DND-41 (cell line): ENCODE measurements around the gene KISS1R.

ENCODE experiments used
- ATAC-seq: fragments of 200-7000 bp; cut with Tn5 transposase; 3 replicates; pipeline ENCODE4 v1.9.1; 2021; ENCODE audit warnings: low read depth; ENCODE audit not compliant: insufficient read depth
- DNase-seq: peaks from one replicate; pipeline ENCODE4 v3.0.0-alpha.2; 2020
- H2AFZ ChIP-seq: 2 replicates; pipeline ENCODE4 v1.6.0; 2012; ENCODE audit warnings: low read depth, low read length
- H3K27ac ChIP-seq: 2 replicates; pipeline ENCODE4 v1.5.1; 2012; ENCODE audit warnings: low read length, inconsistent platforms
- H3K27me3 ChIP-seq: fragments of 200-600 bp; sonication (generic); 2 replicates; pipeline ENCODE4 v1.6.0; 2012; ENCODE audit warnings: low read length, mild to moderate bottlenecking, inconsistent platforms; ENCODE audit not compliant: insufficient read depth, poor library complexity
- H3K36me3 ChIP-seq: 2 replicates; pipeline ENCODE4 v1.5.1; 2012; ENCODE audit warnings: low read length, inconsistent platforms; ENCODE audit not compliant: insufficient read depth
- H3K4me1 ChIP-seq: 2 replicates; pipeline ENCODE4 v1.5.1; 2012; ENCODE audit warnings: mild to moderate bottlenecking, low read length; ENCODE audit not compliant: insufficient read depth
- H3K4me2 ChIP-seq: 2 replicates; pipeline ENCODE4 v1.6.0; 2012; ENCODE audit warnings: mild to moderate bottlenecking, moderate library complexity, low read length, inconsistent platforms; ENCODE audit not compliant: insufficient read depth
- H3K4me3 ChIP-seq, 2 experiments: fragments of 200-600 bp in 1 of 2; shearing (Covaris generic) in 1 of 2; 2 replicates each; pipeline ENCODE4 v1.5.1; 2012 to 2016; ENCODE audit warnings: inconsistent platforms in 2 of 2, low read length in 2 of 2, mild to moderate bottlenecking in 2 of 2, low read depth in 1 of 2, moderate library complexity in 1 of 2
- H3K79me2 ChIP-seq: 2 replicates; pipeline ENCODE4 v1.6.0; 2012; ENCODE audit warnings: low read length, inconsistent platforms; ENCODE audit not compliant: insufficient read depth
- H3K9ac ChIP-seq: 2 replicates; pipeline ENCODE4 v1.6.0; 2012; ENCODE audit warnings: low read depth, mild to moderate bottlenecking, inconsistent platforms, low read length, moderate library complexity
- H3K9me3 ChIP-seq: 2 replicates; pipeline ENCODE4 v1.5.1; 2012; ENCODE audit warnings: low read length, moderate library complexity, mild to moderate bottlenecking, inconsistent platforms; ENCODE audit not compliant: insufficient read depth, severe bottlenecking
- H4K20me1 ChIP-seq: 2 replicates; pipeline ENCODE4 v1.6.0; 2012; ENCODE audit warnings: low read length; ENCODE audit not compliant: insufficient read depth
- CTCF ChIP-seq: IDR thresholded peaks from 2 replicates; pipeline ENCODE4 v1.5.1; 2012; ENCODE audit warnings: borderline replicate concordance, low read length, moderate library complexity, mild to moderate bottlenecking; ENCODE audit not compliant: poor library complexity, severe bottlenecking; ENCODE audit errors: extremely low read depth
- EZH2 ChIP-seq: IDR thresholded peaks from 3 replicates; pipeline ENCODE4 v1.6.1; 2012; ENCODE audit warnings: borderline replicate concordance, low read depth, mild to moderate bottlenecking, moderate library complexity, low read length, inconsistent platforms; ENCODE audit not compliant: severe bottlenecking

The KISS1R gene

DNA sequence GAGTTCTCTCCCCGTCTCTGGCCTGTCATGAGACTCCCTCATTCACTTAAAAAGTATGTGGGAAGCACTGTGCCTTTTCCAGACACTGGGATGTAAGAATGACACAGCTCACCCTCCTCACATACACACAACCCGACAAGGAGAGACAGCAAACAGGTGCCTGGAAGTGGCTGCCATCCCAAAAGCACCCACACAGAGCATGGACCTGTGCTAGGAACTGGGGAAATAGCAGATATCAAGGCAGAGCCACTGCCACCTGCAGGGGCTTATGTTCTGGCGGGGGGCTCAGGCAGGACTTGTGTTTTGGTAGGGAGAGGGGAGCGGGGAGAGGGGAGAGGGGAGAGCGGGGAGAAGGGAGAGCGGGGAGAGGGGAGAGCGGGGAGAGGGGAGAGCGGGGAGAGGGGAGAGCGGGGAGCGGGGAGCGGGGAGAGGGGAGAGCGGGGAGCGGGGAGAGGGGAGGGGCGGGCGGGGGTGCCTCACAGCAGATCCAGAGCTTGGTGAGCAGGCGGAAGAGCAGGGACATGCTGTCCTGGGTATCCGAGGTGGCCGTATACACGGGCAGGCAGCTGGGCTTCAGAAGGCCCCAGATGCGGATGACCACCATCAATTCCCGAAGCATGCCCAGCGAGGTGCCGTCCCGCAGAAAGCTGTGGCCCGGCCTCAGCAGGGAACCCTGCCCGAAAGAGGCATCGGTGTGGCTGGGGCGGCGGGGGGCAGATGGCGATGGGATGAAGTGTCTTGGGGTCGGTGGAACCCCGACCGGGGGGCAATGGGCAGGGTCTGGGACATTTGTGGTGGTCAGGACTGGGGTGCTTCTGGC lies 45.5 kb upstream of the KISS1R start:
- no peak overlapping the region for H2AFZ ChIP-seq
- no peaks in the 10 kb centered on the region for H3K79me2 ChIP-seq
- H3K4me1 ChIP-seq, result no peaks in the 10 kb centered on the region
- ATAC-seq, result no peak
- H3K4me3 ChIP-seq, result no peak overlapping the region
- H3K36me3 ChIP-seq, result peaks cover 71% of the 10 kb centered on the region
- peaks cover 5% of the 10 kb centered on the region; the same call in 1 of the 2 replicates for H4K20me1 ChIP-seq
- no peak overlapping the region for H3K27ac ChIP-seq
- no peak for DNase-seq
- TF ChIP-seq CTCF (no peak), EZH2 (no peak)
- no peaks in the 10 kb centered on the region for H3K27me3 ChIP-seq
- H3K9ac ChIP-seq, result no peak overlapping the region
- no peak overlapping the region for H3K4me2 ChIP-seq
- no peaks in the 10 kb centered on the region for H3K9me3 ChIP-seq

- Histone ChIP-seq H3K9ac (no peak overlapping the region), H3K79me2 (no peaks in the 10 kb centered on the region), H3K4me3 (no peak overlapping the region), H3K4me1 (no peaks in the 10 kb centered on the region), H3K4me2 (no peak overlapping the region), H3K27ac (no peak overlapping the region), H3K9me3 (no peaks in the 10 kb centered on the region), H4K20me1 (peaks cover 5% of the 10 kb centered on the region), H3K27me3 (no peaks in the 10 kb centered on the region), H2AFZ (no peak overlapping the region), H3K36me3 (peaks cover 74% of the 10 kb centered on the region)
- TF ChIP-seq CTCF, result no peak
- TF ChIP-seq EZH2, result no peak
- DNase-seq (peak; percentile 79), ATAC-seq (peak; percentile 66)
These were observed 44.7 kb upstream of the KISS1R start for GRCh38 chr19:872266-872951.

DNA sequence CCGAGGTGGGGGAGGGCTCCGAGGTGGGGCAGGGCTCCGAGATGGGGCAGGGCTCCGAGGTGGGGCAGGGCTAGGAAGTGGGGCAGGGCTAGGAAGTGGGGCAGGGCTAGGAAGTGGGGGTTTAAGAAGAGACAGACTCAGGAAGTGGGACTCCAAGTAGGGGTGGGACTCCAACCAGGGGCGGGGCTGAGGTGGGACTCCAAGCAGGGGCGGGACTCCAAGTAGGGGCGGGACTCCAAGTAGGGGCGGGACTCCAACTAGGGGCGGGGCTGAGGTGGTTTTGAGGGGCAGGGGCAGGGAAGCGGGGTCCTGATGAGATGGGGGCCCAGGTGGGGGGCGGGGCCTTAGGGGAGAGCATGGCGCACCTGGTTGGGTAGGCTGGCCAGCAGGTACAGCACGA lies 44.0 kb upstream of the KISS1R start:
- Histone ChIP-seq H3K9me3 (no peaks in the 10 kb centered on the region), H3K9ac (no peak overlapping the region), H3K27me3 (no peaks in the 10 kb centered on the region), H3K4me2 (no peak overlapping the region), H3K36me3 (peaks cover 68% of the 10 kb centered on the region), H3K4me3 (no peak overlapping the region), H3K79me2 (no peaks in the 10 kb centered on the region), H4K20me1 (peaks cover 5% of the 10 kb centered on the region; the same call in 1 of the 2 replicates), H3K4me1 (no peaks in the 10 kb centered on the region), H2AFZ (no peak overlapping the region), H3K27ac (no peak overlapping the region)
- DNase-seq (peak; percentile 80), ATAC-seq (peak; percentile 91)
- TF ChIP-seq CTCF (no peak), EZH2 (no peak)
